ENCODE data around the gene ARID5B.

Gene ARID5B

GRCh38 chr10:62037166-62037831, 135.8 kb downstream of the ARID5B start:
- Mint-ChIP-seq H3K36me3 (peaks cover 53 to 73% of the 10 kb centered on the region in 2 donors), H3K27ac (peak overlapping the region; percentile 94), H3K4me3 (peak overlapping the region in 1 of 2 donors; percentile 11), H3K27me3 (no peaks in the 10 kb centered on the region), H3K4me1 (peaks cover 50 to 92% of the 10 kb centered on the region in 2 donors), H3K9me3 (peaks cover 2 to 4% of the 10 kb centered on the region in 2 donors)
- no peak for DNase-seq
- peak; percentile 41 to 49 for ATAC-seq (replicated peaks)

- ATAC-seq (replicated peaks): no peak
These were observed 136.6 kb downstream of the ARID5B start for GRCh38 chr10:62037890-62038608.

GRCh38 chr10:62038609-62039190, 137.2 kb downstream of the ARID5B start:
- Mint-ChIP-seq H3K27me3 (no peaks in the 10 kb centered on the region), H3K27ac (peak overlapping the region; percentile 95), H3K36me3 (peaks cover 55 to 73% of the 10 kb centered on the region in 2 donors), H3K4me3 (peak overlapping the region; percentile 56 to 70), H3K9me3 (peaks cover 5 to 6% of the 10 kb centered on the region in 2 donors), H3K4me1 (peaks cover 56 to 94% of the 10 kb centered on the region in 2 donors)
- peak; percentile 47 to 59 for ATAC-seq (replicated peaks)
- peak; percentile 56 for DNase-seq

More at GRCh38 chr10:62037890-62038608, 136.6 kb downstream of the ARID5B start:
- Mint-ChIP-seq H3K27me3 (no peaks in the 10 kb centered on the region), H3K4me1 (peaks cover 55 to 94% of the 10 kb centered on the region in 2 donors), H3K9me3 (peaks cover 5 to 6% of the 10 kb centered on the region in 2 donors), H3K36me3 (peaks cover 54 to 73% of the 10 kb centered on the region in 2 donors), H3K27ac (peak overlapping the region; percentile 95), H3K4me3 (peak overlapping the region in 1 of 2 donors; percentile 70)
- DNase-seq: no peak

- no peak for DNase-seq
- Mint-ChIP-seq H3K4me1 (peaks cover 60 to 96% of the 10 kb centered on the region in 2 donors), H3K9me3 (peaks cover 5 to 6% of the 10 kb centered on the region in 2 donors), H3K4me3 (no peak overlapping the region), H3K27me3 (no peaks in the 10 kb centered on the region), H3K36me3 (peaks cover 49 to 75% of the 10 kb centered on the region in 2 donors), H3K27ac (peak overlapping the region; percentile 95)
- ATAC-seq (replicated peaks): no peak
These were observed 138.5 kb downstream of the ARID5B start for GRCh38 chr10:62039954-62040353.

- Mint-ChIP-seq H3K27me3 (no peaks in the 10 kb centered on the region), H3K36me3 (peaks cover 49 to 75% of the 10 kb centered on the region in 2 donors), H3K27ac (peak overlapping the region; percentile 87), H3K4me3 (peak overlapping the region; percentile 7 to 14), H3K4me1 (peaks cover 59 to 96% of the 10 kb centered on the region in 2 donors), H3K9me3 (peaks cover 6 to 8% of the 10 kb centered on the region in 2 donors)
- ATAC-seq (replicated peaks): no peak
- no peak for DNase-seq
These were observed 139.4 kb downstream of the ARID5B start for GRCh38 chr10:62040881-62041280.

GRCh38 chr10:62043421-62044021, 142.0 kb downstream of the ARID5B start:
- ATAC-seq (replicated peaks) (peak; percentile 26 to 33), DNase-seq (no peak)
- Mint-ChIP-seq H3K27me3 (no peaks in the 10 kb centered on the region), H3K4me1 (peaks cover 63 to 98% of the 10 kb centered on the region in 2 donors), H3K36me3 (peaks cover 48 to 76% of the 10 kb centered on the region in 2 donors), H3K4me3 (peak overlapping the region; percentile 17 to 19), H3K27ac (peak overlapping the region; percentile 96), H3K9me3 (peaks cover 7 to 9% of the 10 kb centered on the region in 2 donors)

- Mint-ChIP-seq H3K27ac (peak overlapping the region; percentile 96), H3K36me3 (peaks cover 52 to 76% of the 10 kb centered on the region in 2 donors), H3K9me3 (peaks cover 7 to 9% of the 10 kb centered on the region in 2 donors), H3K4me3 (peak overlapping the region; percentile 17 to 37), H3K4me1 (peaks cover 63 to 98% of the 10 kb centered on the region in 2 donors), H3K27me3 (no peaks in the 10 kb centered on the region)
- no peak for DNase-seq
- ATAC-seq (replicated peaks): no peak
These were observed 143.1 kb downstream of the ARID5B start for GRCh38 chr10:62044566-62044965.

- ATAC-seq (replicated peaks): no peak
- no peaks in the 10 kb centered on the region for H3K27me3 Mint-ChIP-seq
These were observed 144.4 kb downstream of the ARID5B start for GRCh38 chr10:62045765-62046521.

GRCh38 chr10:62046522-62047227, 145.2 kb downstream of the ARID5B start:
- Mint-ChIP-seq H3K27ac (peak overlapping the region; percentile 99), H3K27me3 (no peaks in the 10 kb centered on the region), H3K36me3 (peaks cover 59 to 77% of the 10 kb centered on the region in 2 donors), H3K4me1 (peaks cover 66 to 98% of the 10 kb centered on the region in 2 donors), H3K4me3 (peak overlapping the region; percentile 86 to 88), H3K9me3 (peaks cover 7 to 9% of the 10 kb centered on the region in 2 donors)
- ATAC-seq (replicated peaks) (peak; percentile 33 to 35), DNase-seq (peak; percentile 37)

More at GRCh38 chr10:62045765-62046521, 144.4 kb downstream of the ARID5B start:
- H3K4me3 Mint-ChIP-seq: peak overlapping the region; percentile 86 to 88
- H3K9me3 Mint-ChIP-seq: peaks cover 7 to 9% of the 10 kb centered on the region in 2 donors
- H3K27ac Mint-ChIP-seq: peak overlapping the region; percentile 99
- peaks cover 57 to 77% of the 10 kb centered on the region in 2 donors for H3K36me3 Mint-ChIP-seq
- peaks cover 64 to 100% of the 10 kb centered on the region in 2 donors for H3K4me1 Mint-ChIP-seq
- DNase-seq: no peak

- ATAC-seq (replicated peaks) (no peak), DNase-seq (peak; percentile 38)
- peaks cover 57 to 77% of the 10 kb centered on the region in 2 donors for H3K36me3 Mint-ChIP-seq
- no peaks in the 10 kb centered on the region for H3K27me3 Mint-ChIP-seq
- H3K9me3 Mint-ChIP-seq: peaks cover 5% of the 10 kb centered on the region in 2 donors
- peaks cover 63 to 98% of the 10 kb centered on the region in 2 donors for H3K4me1 Mint-ChIP-seq
- H3K4me3 Mint-ChIP-seq: peak overlapping the region; percentile 86 to 88
- peak overlapping the region; percentile 99 for H3K27ac Mint-ChIP-seq
These were observed 145.9 kb downstream of the ARID5B start for GRCh38 chr10:62047228-62047892.

GRCh38 chr10:62047960-62048383, 146.5 kb downstream of the ARID5B start:
- DNase-seq (peak; percentile 53), ATAC-seq (replicated peaks) (peak; percentile 42 to 44)
- Mint-ChIP-seq H3K27me3 (no peaks in the 10 kb centered on the region), H3K27ac (peak overlapping the region; percentile 99), H3K4me3 (peak overlapping the region; percentile 86 to 88), H3K9me3 (peaks cover 3% of the 10 kb centered on the region in 2 donors), H3K36me3 (peaks cover 59 to 79% of the 10 kb centered on the region in 2 donors), H3K4me1 (peaks cover 65 to 98% of the 10 kb centered on the region in 2 donors)

- Mint-ChIP-seq H3K27ac (peak overlapping the region; percentile 99), H3K4me1 (peaks cover 63 to 98% of the 10 kb centered on the region in 2 donors), H3K4me3 (peak overlapping the region; percentile 86 to 88), H3K36me3 (peaks cover 59 to 79% of the 10 kb centered on the region in 2 donors), H3K27me3 (no peaks in the 10 kb centered on the region), H3K9me3 (peaks cover 3% of the 10 kb centered on the region in 2 donors)
- DNase-seq: peak; percentile 49
- ATAC-seq (replicated peaks): peak; percentile 49 to 55
These were observed 147.0 kb downstream of the ARID5B start for GRCh38 chr10:62048470-62048869.

All from stimulated activated naive B cell treated with anti-CD40 and anti-IgM and Interleukin-4, amounts not matched to agents 10 μg/mL and 1 μg/mL and 100 μg/mL, for 72 hours (primary cell).